GM21786 (cell line): Measurements from ENCODE around the gene PROZ.

Experiments used
- ATAC-seq: cut with Tn5 transposase; IDR thresholded peaks from one replicate; pipeline ENCODE4 v1.9.1; 2021; ENCODE audit not compliant: unreplicated experiment

The PROZ gene

GRCh38 chr13:113140677-113141600 is 17.5 kb upstream of the PROZ start:
- no peak for ATAC-seq

- ATAC-seq, result no peak
Measured at GRCh38 chr13:113141601-113141970, 16.9 kb upstream of the PROZ start.

GRCh38 chr13:113142876-113143275 is 15.6 kb upstream of the PROZ start:
- no peak for ATAC-seq

GRCh38 chr13:113143466-113144254 is 14.8 kb upstream of the PROZ start:
- no peak for ATAC-seq

- ATAC-seq, result no peak
Measured at GRCh38 chr13:113144255-113144629, 14.2 kb upstream of the PROZ start.

- no peak for ATAC-seq
Measured at GRCh38 chr13:113145496-113145895, 13.0 kb upstream of the PROZ start.

- ATAC-seq, result no peak
Measured at GRCh38 chr13:113145911-113146598, 12.4 kb upstream of the PROZ start.

GRCh38 chr13:113146750-113147149 is 11.7 kb upstream of the PROZ start:
- ATAC-seq, result no peak

- no peak for ATAC-seq
Measured at GRCh38 chr13:113147206-113147605, 11.2 kb upstream of the PROZ start.

- no peak for ATAC-seq
Measured at GRCh38 chr13:113148407-113148806, 10.0 kb upstream of the PROZ start.

GRCh38 chr13:113148940-113149503 is 9.4 kb upstream of the PROZ start:
- no peak for ATAC-seq

- no peak for ATAC-seq
Measured at GRCh38 chr13:113149711-113150549, 8.5 kb upstream of the PROZ start.

- no peak for ATAC-seq
Measured at GRCh38 chr13:113150550-113151365, 7.7 kb upstream of the PROZ start.

- ATAC-seq, result no peak
Measured at GRCh38 chr13:113151745-113152690, 6.4 kb upstream of the PROZ start.

GRCh38 chr13:113152691-113152983 is 5.8 kb upstream of the PROZ start:
- no peak for ATAC-seq

- no peak for ATAC-seq
Measured at GRCh38 chr13:113152984-113153809, 5.3 kb upstream of the PROZ start.

- no peak for ATAC-seq
Measured at GRCh38 chr13:113153810-113154748, 4.4 kb upstream of the PROZ start.
